RWPE1 (cell line): ENCODE measurements around the gene MYOZ3.

Source experiments
- CTCF ChIA-PET: fragments of 350-600 bp; sonication (Branson Sonifier 250); formaldehyde crosslinking; extraction: SDS; loops from one replicate; lab custom pipeline; 2021; lab: Yijun Ruan, JAX
- POLR2A ChIA-PET: fragments of 400-600 bp; formaldehyde crosslinking; extraction: SDS; loops from one replicate; lab custom pipeline; 2020; ENCODE audit warnings: antibody characterized with exemption; ENCODE audit not compliant: low non-redundant PET; lab: Yijun Ruan, JAX
- DNase-seq: peaks from one replicate; pipeline ENCODE4 v3.0.0; 2012; ENCODE audit warnings: low spot score
- H3K27ac ChIP-seq: fragments of 450-650 bp; 2 replicates; pipeline ENCODE4 v1.5.1; 2017
- CTCF ChIP-seq: fragments of 450-650 bp; conservative IDR thresholded peaks from 2 replicates; pipeline ENCODE4 v1.5.1; 2017; ENCODE audit warnings: low read depth, mild to moderate bottlenecking

Gene MYOZ3

GRCh38 chr5:150622157-150622556 lies 38.9 kb upstream of the MYOZ3 start:
- POLR2A ChIA-PET = no interaction called here
- no peak for TF ChIP-seq CTCF
- CTCF ChIA-PET = interaction anchor here (0.6 kb wide), 1 partner anchor 60 kb away, joined by 3 read pairs; no protein-coding TSS in a partner anchor
- no peak overlapping the region for H3K27ac ChIP-seq
- no peak for DNase-seq

GRCh38 chr5:150623152-150623877 lies 37.7 kb upstream of the MYOZ3 start:
- POLR2A ChIA-PET = no interaction called here
- CTCF ChIA-PET = no interaction called here
- no peak for DNase-seq
- TF ChIP-seq CTCF = no peak
- H3K27ac ChIP-seq = no peak overlapping the region

- no peak for DNase-seq
- no peak for TF ChIP-seq CTCF
- H3K27ac ChIP-seq = no peak overlapping the region
- POLR2A ChIA-PET = no interaction called here
- CTCF ChIA-PET = no interaction called here
Measured at GRCh38 chr5:150623878-150624216, 37.2 kb upstream of the MYOZ3 start.

- DNase-seq = peak; percentile 82
- no peak for TF ChIP-seq CTCF
- POLR2A ChIA-PET = no interaction called here
- CTCF ChIA-PET = no interaction called here
- H3K27ac ChIP-seq = peak overlapping the region; percentile 36; the same call in 1 of the 2 replicates
Measured at GRCh38 chr5:150624334-150625163, 36.5 kb upstream of the MYOZ3 start.

- no peak for TF ChIP-seq CTCF
- ChIA-PET POLR2A (no interaction called here), CTCF (no interaction called here)
- no peak overlapping the region; the same call in 1 of the 2 replicates for H3K27ac ChIP-seq
- DNase-seq = no peak
Measured at GRCh38 chr5:150625164-150625535, 35.9 kb upstream of the MYOZ3 start.

GRCh38 chr5:150625831-150626746 lies 35.0 kb upstream of the MYOZ3 start:
- no peak for TF ChIP-seq CTCF
- no peak overlapping the region for H3K27ac ChIP-seq
- ChIA-PET POLR2A (interaction anchor here (0.7 kb wide), 1 partner anchor 29 kb away, joined by 4 read pairs; no protein-coding TSS in a partner anchor), CTCF (interaction anchor here (0.9 kb wide), 1 partner anchor 9 kb away, joined by 4 read pairs; no protein-coding TSS in a partner anchor)
- DNase-seq = no peak
